GM19193 (cell line): ENCODE data around the gene INAVA.

Experiments
- POLR2A ChIP-seq: IDR thresholded peaks from 4 replicates; pipeline ENCODE4 v1.6.1; 2011; ENCODE audit not compliant: insufficient read depth, insufficient read length; ENCODE audit errors: extremely low read depth

Gene INAVA

GRCh38 chr1:200900877-200901276, 6.2 kb downstream of the INAVA start:
- TF ChIP-seq POLR2A, result no peak

DNA sequence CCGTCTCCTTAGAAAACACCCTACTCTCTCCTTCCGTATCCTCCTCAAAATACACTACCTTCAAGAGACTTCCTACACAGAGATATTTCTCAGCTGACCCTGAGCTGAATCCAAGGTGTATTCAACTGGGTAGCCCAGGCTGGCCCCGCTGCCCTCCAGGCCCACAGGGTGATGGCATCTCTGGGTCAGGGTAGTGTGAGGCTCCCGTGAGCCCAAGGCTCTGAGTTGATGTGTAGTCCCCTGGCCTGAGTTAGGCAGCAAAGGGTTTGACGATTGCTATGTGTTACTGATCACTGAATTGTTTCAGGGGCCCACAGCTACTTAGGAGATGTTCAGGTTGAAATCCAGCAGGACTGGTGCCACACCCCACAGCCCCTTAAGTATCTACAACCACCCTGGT, 6.7 kb downstream of the INAVA start:
- TF ChIP-seq POLR2A, result no peak

DNA sequence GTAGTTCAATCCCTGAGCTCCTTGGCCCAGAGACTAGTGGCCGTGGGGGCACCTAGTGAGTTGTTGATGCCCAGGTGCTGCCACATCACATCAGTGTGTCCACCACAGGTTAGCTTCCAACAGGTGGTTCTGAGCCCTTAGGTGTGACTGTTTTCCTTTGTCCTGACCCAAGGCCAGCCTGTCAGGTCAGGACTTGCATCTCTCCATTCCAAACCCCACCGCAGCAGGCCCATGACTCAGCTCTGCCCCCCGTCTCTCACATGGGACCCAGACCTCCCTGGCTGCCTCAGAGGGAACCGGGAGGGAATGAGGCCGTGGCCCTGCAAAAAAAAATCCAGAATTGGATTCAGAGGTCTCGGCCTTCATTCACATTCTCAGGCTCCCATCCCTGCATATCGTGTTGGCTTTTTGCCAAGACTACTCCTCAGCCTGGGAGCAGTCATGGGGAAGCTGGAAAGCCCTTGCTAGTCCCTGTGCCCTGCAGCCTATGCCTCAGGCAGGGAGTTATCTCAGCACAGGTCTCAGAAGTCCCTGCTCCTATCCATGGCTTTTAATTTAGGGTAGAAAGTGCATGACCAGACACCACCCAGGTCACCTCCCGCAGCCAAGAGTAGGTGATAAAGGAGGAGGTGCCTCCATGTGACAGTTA, 7.2 kb downstream of the INAVA start:
- no peak for TF ChIP-seq POLR2A

- TF ChIP-seq POLR2A, result no peak
Observed at GRCh38 chr1:200903793-200904192, 9.1 kb downstream of the INAVA start.

GRCh38 chr1:200904772-200905171, 10.1 kb downstream of the INAVA start:
- TF ChIP-seq POLR2A, result no peak

GRCh38 chr1:200905411-200906052, 10.8 kb downstream of the INAVA start:
- no peak for TF ChIP-seq POLR2A

- no peak for TF ChIP-seq POLR2A
Observed at GRCh38 chr1:200906491-200906890, 11.8 kb downstream of the INAVA start.

DNA sequence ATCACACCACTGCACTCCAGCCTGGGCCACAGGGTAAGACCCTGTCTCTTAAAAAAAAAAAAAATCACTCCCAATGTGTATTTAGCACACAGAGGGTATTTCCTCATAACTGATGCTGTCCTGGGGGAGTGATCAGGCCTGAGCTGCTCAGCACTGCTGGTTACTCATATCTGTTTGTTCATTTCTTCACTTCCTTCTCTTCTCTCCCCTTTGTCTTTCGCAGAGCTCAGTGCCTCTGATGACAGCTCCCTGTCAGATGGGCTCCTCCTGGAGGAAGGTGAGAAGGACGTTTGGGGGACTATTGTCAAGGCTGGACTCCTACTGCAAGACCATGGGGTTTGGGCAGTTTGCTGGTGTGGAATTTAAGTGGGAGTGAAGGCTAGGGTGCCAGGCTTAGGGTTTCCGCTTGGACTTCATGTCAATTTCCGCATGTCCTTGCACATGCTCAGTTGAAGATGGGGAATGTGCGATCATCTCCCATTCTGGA, 13.0 kb downstream of the INAVA start:
- no peak for TF ChIP-seq POLR2A

- TF ChIP-seq POLR2A, result no peak
Observed at GRCh38 chr1:200908191-200908868, 13.6 kb downstream of the INAVA start.

DNA sequence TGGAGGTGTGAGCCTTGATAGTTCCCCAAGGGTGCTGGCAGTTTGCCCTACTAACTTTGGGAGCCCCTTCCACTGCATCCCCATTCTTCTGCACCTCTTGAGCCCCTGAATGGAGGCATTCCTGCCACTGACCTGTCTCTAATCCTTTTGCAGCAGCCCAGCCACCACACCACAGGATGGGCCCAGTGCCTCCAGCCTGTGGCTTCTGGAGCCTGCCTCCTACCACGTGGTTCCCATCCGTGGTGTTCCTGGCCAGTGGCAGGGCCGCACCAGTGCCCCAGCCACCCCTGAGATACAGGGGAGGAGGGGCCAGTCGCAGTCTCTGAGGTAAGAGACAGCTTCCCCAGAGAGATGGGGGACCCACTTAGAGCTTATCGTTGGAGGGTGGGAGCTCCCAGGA, 14.4 kb downstream of the INAVA start:
- TF ChIP-seq POLR2A, result no peak

DNA sequence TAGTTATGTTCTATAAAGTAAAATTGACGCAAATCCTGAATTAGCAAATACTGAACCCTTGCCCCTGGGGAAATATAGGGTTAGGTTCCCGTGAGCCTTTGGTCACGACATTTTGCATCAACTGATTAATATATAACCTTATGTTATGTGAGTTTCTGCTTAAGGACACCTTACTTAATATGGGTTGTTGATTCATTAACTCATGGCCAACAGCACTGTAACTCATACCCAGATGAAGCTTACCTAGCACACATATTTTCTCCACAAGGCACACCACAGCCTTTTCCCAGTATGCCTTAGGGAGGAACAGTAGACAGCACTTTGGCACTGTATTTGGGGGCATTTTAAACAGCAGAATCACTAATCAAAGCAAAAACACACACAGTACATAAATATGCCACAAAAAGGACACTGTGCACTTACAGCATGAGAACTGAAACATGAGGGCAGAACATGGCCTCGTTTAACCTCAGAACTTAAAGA, 15.1 kb downstream of the INAVA start:
- no peak for TF ChIP-seq POLR2A

GRCh38 chr1:200911361-200911760, 16.7 kb downstream of the INAVA start:
- TF ChIP-seq POLR2A, result no peak

- TF ChIP-seq POLR2A, result no peak
Observed at GRCh38 chr1:200912737-200913407, 18.2 kb downstream of the INAVA start.

GRCh38 chr1:200916152-200916551, 21.5 kb downstream of the INAVA start:
- no peak for TF ChIP-seq POLR2A

GRCh38 chr1:200916681-200917080, 22.0 kb downstream of the INAVA start:
- no peak for TF ChIP-seq POLR2A

DNA sequence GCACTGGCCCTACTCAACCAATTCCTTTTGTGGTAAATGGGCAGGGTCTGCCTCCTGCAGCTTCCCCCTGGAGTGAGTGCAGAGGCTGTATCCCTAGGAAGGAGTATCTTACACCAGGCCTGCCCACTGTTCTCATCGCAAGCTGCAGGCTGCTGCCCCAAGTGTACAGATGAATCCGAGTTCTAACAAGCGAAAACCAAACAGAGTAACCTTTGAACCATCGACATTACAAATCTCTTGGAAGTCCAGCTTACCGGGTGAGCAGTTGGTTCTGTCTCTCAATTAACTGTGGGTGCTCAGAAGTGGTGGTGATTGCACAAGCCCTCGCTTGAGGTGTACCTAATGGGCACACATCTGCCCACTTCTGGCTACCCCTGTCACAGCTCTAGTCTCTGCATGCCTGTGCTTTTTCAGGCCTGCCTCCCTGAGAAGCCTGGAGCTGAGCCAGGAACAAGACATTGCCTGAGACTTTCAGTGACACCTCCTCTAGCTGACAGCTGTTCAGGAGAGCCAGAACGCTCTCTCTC, 22.7 kb downstream of the INAVA start:
- no peak for TF ChIP-seq POLR2A

GRCh38 chr1:200918006-200918405, 23.3 kb downstream of the INAVA start:
- no peak for TF ChIP-seq POLR2A
